SK-N-SH treated with all-trans-retinoic acid at 6 μM for 48 hours (cell line): Measurements from ENCODE around the gene DLG3.

Experiments used
- ARNTL ChIP-seq: fragments of 450-650 bp; formaldehyde crosslinking; IDR thresholded peaks from 2 replicates; pipeline ENCODE4 v1.5.0; 2020; ENCODE audit warnings: low read depth, mild to moderate bottlenecking, moderate library complexity, borderline replicate concordance
- CREB5 ChIP-seq: fragments of 250-450 bp; sonication (Bioruptor Pico); IDR thresholded peaks from 2 replicates; pipeline ENCODE4 v1.5.1; 2020; ENCODE audit warnings: low read depth, mild to moderate bottlenecking, moderate library complexity
- CSDC2 ChIP-seq: fragments of 250-450 bp; sonication (Bioruptor Pico); IDR thresholded peaks from 2 replicates; pipeline ENCODE4 v1.5.0; 2020; ENCODE audit warnings: mild to moderate bottlenecking, moderate library complexity
- GLIS3 ChIP-seq: fragments of 250-450 bp; sonication (Bioruptor Pico); IDR thresholded peaks from 2 replicates; pipeline ENCODE4 v1.5.0; 2020; ENCODE audit warnings: mild to moderate bottlenecking, moderate library complexity
- ISL1 ChIP-seq: fragments of 250-450 bp; sonication (Bioruptor Pico); IDR thresholded peaks from 2 replicates; pipeline ENCODE4 v2.1.2; 2022; ENCODE audit warnings: mild to moderate bottlenecking, moderate library complexity
- PATZ1 ChIP-seq: fragments of 250-450 bp; sonication (Bioruptor Pico); IDR thresholded peaks from 2 replicates; pipeline ENCODE4 v1.8.0; 2020; ENCODE audit warnings: mild to moderate bottlenecking, moderate library complexity, borderline replicate concordance
- PPARA ChIP-seq: fragments of 250-450 bp; sonication (Bioruptor Pico); IDR thresholded peaks from 2 replicates; pipeline ENCODE4 v1.5.0; 2020; ENCODE audit warnings: mild to moderate bottlenecking, borderline replicate concordance
- TCF4 ChIP-seq: fragments of 250-450 bp; sonication (Bioruptor Pico); IDR thresholded peaks from 2 replicates; pipeline ENCODE4 v1.8.0; 2021; ENCODE audit warnings: mild to moderate bottlenecking, moderate library complexity, borderline replicate concordance
- ZFP3 ChIP-seq: fragments of 250-450 bp; sonication (Bioruptor Pico); IDR thresholded peaks from 2 replicates; pipeline ENCODE4 v1.5.0; 2020; ENCODE audit warnings: mild to moderate bottlenecking, moderate library complexity
- ZFP30 ChIP-seq: fragments of 450-650 bp; formaldehyde crosslinking; IDR thresholded peaks from 2 replicates; pipeline ENCODE4 v1.5.0; 2022; ENCODE audit warnings: mild to moderate bottlenecking, moderate library complexity
- ZNF565 ChIP-seq: fragments of 450-650 bp; formaldehyde crosslinking; conservative IDR thresholded peaks from 2 replicates; pipeline ENCODE4 v1.5.0; 2020; ENCODE audit warnings: low read depth, mild to moderate bottlenecking, moderate library complexity
- TF ChIP-seq, protein P1 (sequence below): fragments of 250-450 bp; sonication (Bioruptor Pico); IDR thresholded peaks from 2 replicates; pipeline ENCODE4 v1.5.0; 2020; ENCODE audit warnings: mild to moderate bottlenecking, moderate library complexity

DNA sequence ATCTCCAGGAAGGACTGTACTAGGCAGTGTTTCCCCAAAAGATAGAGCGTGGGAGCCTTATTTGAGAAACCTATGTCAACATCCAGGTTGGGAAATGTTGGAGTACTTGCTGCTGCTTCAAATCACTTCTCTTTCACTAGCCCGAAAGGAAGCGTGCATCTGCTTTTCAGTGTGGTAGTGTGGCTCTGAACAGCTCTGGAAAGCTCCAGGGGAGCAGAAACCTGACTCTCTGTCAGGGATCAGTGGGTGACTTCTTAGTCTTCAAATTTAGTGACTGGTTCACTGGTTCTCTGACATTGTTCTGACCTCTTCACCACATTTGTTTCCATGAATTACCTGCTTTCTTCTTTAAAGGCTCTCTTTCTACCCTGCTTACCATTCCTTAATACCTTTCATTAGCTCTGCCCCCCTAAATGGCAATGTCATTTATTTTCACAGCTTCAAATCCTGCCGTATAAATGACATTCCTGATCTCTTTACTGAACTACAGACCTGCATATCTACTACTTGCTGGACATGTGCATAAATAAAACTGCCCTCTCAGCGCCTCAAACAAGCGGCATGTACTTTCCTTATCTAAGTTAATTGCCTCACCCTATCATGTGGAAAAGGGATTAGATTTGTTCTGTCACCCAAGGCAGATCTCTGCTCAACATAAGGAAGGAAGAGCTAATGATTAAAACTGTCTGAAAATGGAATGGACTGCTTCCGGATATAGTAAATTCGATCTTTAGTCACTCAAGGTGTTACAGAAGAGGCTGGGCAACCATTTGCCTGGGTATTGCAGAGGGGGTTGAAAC lies 37.0 kb downstream of the DLG3 start:
- TF ChIP-seq ARNTL (CRISPR knock-in tag) (no peak), ZFP30 (CRISPR knock-in tag) (no peak), GLIS3 (no peak), ISL1 (no peak), ZNF565 (CRISPR knock-in tag) (no peak), CSDC2 (CRISPR knock-in tag) (no peak), CREB5 (CRISPR knock-in tag) (no peak), PPARA (CRISPR knock-in tag) (no peak), TCF4 (CRISPR knock-in tag) (no peak), ZFP3 (no peak), PATZ1 (no peak)
- TF ChIP-seq, protein P1, sequence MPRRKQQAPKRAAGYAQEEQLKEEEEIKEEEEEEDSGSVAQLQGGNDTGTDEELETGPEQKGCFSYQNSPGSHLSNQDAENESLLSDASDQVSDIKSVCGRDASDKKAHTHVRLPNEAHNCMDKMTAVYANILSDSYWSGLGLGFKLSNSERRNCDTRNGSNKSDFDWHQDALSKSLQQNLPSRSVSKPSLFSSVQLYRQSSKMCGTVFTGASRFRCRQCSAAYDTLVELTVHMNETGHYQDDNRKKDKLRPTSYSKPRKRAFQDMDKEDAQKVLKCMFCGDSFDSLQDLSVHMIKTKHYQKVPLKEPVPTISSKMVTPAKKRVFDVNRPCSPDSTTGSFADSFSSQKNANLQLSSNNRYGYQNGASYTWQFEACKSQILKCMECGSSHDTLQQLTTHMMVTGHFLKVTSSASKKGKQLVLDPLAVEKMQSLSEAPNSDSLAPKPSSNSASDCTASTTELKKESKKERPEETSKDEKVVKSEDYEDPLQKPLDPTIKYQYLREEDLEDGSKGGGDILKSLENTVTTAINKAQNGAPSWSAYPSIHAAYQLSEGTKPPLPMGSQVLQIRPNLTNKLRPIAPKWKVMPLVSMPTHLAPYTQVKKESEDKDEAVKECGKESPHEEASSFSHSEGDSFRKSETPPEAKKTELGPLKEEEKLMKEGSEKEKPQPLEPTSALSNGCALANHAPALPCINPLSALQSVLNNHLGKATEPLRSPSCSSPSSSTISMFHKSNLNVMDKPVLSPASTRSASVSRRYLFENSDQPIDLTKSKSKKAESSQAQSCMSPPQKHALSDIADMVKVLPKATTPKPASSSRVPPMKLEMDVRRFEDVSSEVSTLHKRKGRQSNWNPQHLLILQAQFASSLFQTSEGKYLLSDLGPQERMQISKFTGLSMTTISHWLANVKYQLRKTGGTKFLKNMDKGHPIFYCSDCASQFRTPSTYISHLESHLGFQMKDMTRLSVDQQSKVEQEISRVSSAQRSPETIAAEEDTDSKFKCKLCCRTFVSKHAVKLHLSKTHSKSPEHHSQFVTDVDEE, result no peak
